Cardiac muscle cell (in vitro differentiated cells and primary cell): ENCODE data around the gene MATN3. TPM values are rescaled to one million over a fixed set of nuclear protein-coding genes. Genes with fewer than 3 reads are reported as not detected.

Experiments
- DNase-seq, 2 donors: peaks; one replicate each; pipeline versions ENCODE4 v3.0.0 to v3.0.0-alpha.2; 2010 to 2017; ENCODE audit warnings: low read depth in 1 of 2, low spot score in 1 of 2
- H3K27ac ChIP-seq: fragments of 200-600 bp; sonication (generic); 2 replicates; pipeline ENCODE4 v1.5.1; 2016
- H3K27me3 ChIP-seq: fragments of 200-600 bp; sonication (generic); 2 replicates; pipeline ENCODE4 v1.6.0; 2016; ENCODE audit warnings: control low read depth
- H3K36me3 ChIP-seq: fragments of 200-600 bp; sonication (generic); 2 replicates; pipeline ENCODE4 v1.5.1; 2016; ENCODE audit warnings: control low read depth
- H3K4me1 ChIP-seq: fragments of 200-600 bp; sonication (generic); 2 replicates; pipeline ENCODE4 v1.8.1; 2017; ENCODE audit warnings: low read depth, mild to moderate bottlenecking, mixed run types
- H3K4me3 ChIP-seq: fragments of 200-600 bp; sonication (generic); 2 replicates; pipeline ENCODE4 v1.5.1; 2016; ENCODE audit warnings: mild to moderate bottlenecking
- H3K9me3 ChIP-seq: fragments of 200-600 bp; sonication (generic); 2 replicates; pipeline ENCODE4 v1.5.1; 2017; ENCODE audit warnings: low read depth, mild to moderate bottlenecking, control low read depth
- polyA plus RNA-seq: library from polyadenylated mRNA; unstranded; fragments of >200 nt; fragmentation: Nextera tagmentation; extraction: Ambion mirVana; gene quantifications from 2 replicates; pipeline ENCODE4 v1.2.1, GENCODE V29; 2016
- total RNA-seq: library from RNA; depleted of rRNA; stranded (reverse); fragments of >200 nt; gene quantifications from 2 replicates; pipeline ENCODE4 v1.2.3, GENCODE V29; 2016
- TF ChIP-seq, protein P1 (sequence below): IDR thresholded peaks from 2 replicates; pipeline ENCODE4 v1.5.1; 2012; ENCODE audit warnings: low read depth, mild to moderate bottlenecking, low read length

Gene MATN3
- total and polyA plus RNA-seq, 2 experiments from 2014 or later: 3.8 to 4.8 TPM

DNA sequence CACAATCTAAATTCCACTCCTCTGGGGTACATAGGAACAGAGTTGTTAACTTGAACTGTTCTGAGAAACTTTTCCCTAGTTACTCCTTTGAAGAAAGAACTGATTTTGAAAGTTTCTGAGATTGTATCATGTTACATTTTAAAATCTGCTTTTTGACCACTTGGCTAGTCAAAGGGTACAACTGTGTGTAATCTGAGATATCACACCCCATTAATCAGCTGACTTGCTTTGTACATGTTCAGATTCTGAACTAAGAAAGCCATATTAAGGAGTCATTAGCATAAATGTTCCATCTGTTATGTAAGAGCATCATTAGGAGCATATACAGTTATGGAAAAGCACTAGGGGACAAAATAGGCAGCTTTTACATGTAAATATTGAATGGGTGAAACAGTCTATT is 18.7 kb downstream of the MATN3 start:
- Histone ChIP-seq H3K36me3 (no peaks in the 10 kb centered on the region), H3K27me3 (no peaks in the 10 kb centered on the region), H3K4me1 (peaks cover 4% of the 10 kb centered on the region), H3K27ac (no peak overlapping the region), H3K4me3 (no peak overlapping the region), H3K9me3 (no peaks in the 10 kb centered on the region)
- DNase-seq: no peak
- TF ChIP-seq, protein P1, sequence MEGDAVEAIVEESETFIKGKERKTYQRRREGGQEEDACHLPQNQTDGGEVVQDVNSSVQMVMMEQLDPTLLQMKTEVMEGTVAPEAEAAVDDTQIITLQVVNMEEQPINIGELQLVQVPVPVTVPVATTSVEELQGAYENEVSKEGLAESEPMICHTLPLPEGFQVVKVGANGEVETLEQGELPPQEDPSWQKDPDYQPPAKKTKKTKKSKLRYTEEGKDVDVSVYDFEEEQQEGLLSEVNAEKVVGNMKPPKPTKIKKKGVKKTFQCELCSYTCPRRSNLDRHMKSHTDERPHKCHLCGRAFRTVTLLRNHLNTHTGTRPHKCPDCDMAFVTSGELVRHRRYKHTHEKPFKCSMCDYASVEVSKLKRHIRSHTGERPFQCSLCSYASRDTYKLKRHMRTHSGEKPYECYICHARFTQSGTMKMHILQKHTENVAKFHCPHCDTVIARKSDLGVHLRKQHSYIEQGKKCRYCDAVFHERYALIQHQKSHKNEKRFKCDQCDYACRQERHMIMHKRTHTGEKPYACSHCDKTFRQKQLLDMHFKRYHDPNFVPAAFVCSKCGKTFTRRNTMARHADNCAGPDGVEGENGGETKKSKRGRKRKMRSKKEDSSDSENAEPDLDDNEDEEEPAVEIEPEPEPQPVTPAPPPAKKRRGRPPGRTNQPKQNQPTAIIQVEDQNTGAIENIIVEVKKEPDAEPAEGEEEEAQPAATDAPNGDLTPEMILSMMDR: no peak

DNA sequence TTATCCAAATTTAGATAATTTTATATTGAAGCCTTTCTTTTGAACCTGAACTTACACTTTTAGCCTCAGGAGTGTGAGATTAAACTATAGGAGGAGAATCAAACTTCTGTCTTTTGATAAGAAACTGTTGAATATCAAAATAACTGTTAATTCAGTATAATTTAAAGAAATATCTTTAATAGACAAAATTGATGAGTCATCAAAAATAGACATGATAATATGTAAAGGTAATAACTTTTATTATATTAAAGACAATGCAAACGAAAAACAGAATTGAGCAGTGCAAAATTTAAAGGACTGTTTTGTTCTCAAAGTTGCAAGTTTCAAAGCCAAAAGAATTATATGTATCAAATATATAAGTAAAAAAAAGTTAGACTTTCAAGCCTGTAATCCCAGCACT is 20.6 kb downstream of the MATN3 start:
- no peaks in the 10 kb centered on the region for H3K27me3 ChIP-seq
- H3K27ac ChIP-seq: no peak overlapping the region
- TF ChIP-seq, protein P1: no peak
- H3K4me3 ChIP-seq: no peak overlapping the region
- peaks cover 8% of the 10 kb centered on the region for H3K4me1 ChIP-seq
- H3K36me3 ChIP-seq: no peaks in the 10 kb centered on the region
- H3K9me3 ChIP-seq: no peaks in the 10 kb centered on the region
- no peak for DNase-seq

DNA sequence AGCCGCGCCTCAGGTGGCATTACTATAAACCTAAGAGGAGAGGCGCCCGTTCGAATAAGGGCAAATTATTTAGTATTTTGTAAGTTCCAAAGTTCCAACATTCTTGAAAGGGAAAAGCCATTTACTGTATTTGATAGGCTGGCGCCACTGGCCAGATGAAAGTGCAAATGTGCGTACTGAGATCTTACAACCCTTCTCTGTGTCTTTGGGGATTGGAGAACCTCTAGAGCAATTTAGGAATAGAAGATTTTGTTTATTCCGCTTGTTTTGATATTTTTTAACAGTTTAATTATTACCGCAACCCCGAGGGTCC is 22.1 kb downstream of the MATN3 start:
- Histone ChIP-seq H3K27ac (peak overlapping the region; percentile 33), H3K4me3 (peak overlapping the region; percentile 59), H3K4me1 (peaks cover 8% of the 10 kb centered on the region), H3K9me3 (no peaks in the 10 kb centered on the region), H3K36me3 (no peaks in the 10 kb centered on the region), H3K27me3 (no peaks in the 10 kb centered on the region)
- TF ChIP-seq, protein P1: no peak
- peak in 1 of 2 donors; percentile 7 for DNase-seq

DNA sequence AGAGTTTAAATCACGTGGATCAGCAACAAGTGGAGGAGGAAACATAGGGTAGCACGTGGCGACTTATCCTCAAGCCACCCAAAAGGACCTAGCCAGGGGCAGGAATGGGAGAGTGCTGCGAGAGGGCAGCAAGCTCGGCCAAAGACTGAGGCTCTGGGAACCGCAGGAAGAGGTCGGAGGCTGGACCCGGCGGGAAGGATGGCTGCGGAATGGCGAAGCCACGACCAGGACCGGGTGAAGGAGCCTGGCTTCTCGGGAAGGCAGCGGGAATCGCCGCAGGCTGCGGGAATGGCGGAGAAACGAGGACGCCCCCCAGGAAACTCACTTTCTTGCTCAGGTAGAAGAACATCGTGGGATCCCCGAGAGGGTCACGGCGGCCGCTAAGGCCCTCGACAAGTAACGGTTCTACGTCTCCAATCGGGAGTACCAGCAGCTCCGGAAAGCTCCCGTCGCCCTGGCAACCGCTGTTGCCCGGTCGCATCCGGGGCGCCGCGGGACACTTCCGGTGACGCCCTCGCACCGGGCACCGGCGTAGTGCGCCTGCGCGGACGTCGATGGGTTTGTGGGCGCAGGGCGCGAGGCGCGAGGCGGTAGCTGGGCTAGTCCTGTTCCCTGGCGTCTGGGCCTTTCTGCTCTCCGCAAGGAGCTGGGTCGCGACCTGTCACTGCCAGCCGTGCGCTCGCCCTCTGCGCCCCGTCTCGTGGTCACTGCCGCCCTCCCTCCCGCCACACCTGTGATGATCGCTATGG is 22.6 kb downstream of the MATN3 start, which contains the start of gene WDR35:
TSS of gene WDR35 (minus strand) at position 439 of the 749 bp plus-strand sequence. CDS start at position 349, 90 bp downstream.
- peak within 1 kb of the TSS; percentile 59 for H3K4me3 ChIP-seq
- no peaks in the 10 kb centered on the region for H3K27me3 ChIP-seq
- peak within 1 kb of the TSS; percentile 33 for H3K27ac ChIP-seq
- H3K36me3 ChIP-seq: no peaks in the 10 kb centered on the region
- no peaks in the 10 kb centered on the region for H3K9me3 ChIP-seq
- H3K4me1 ChIP-seq: peaks cover 8% of the 10 kb centered on the region
- TF ChIP-seq, protein P1: no peak
- DNase-seq: peak; percentile 90 to 96

DNA sequence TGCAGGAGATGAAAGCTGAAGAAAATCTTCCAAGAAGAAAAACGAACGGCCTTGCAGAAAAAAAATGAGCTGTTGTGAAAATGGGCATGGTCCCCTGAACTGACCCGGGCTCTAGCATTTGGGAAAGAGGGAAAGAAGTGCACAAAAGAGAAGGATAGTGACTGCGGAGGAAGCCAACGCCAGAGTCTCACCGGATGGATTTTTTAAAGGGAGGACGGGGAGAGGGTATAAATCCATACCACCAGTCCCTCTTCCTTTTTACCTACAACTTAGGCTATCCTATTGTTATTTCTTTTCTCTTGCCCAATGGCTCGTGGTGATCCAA is 23.2 kb downstream of the MATN3 start:
- TF ChIP-seq, protein P1: no peak
- no peaks in the 10 kb centered on the region for H3K36me3 ChIP-seq
- H3K27me3 ChIP-seq: no peaks in the 10 kb centered on the region
- no peak overlapping the region for H3K27ac ChIP-seq
- H3K4me1 ChIP-seq: peaks cover 8% of the 10 kb centered on the region
- no peak for DNase-seq
- no peaks in the 10 kb centered on the region for H3K9me3 ChIP-seq
- peak overlapping the region; percentile 59 for H3K4me3 ChIP-seq
